Measurements from ENCODE around the gene CCDC92.

CCDC92 gene

DNA sequence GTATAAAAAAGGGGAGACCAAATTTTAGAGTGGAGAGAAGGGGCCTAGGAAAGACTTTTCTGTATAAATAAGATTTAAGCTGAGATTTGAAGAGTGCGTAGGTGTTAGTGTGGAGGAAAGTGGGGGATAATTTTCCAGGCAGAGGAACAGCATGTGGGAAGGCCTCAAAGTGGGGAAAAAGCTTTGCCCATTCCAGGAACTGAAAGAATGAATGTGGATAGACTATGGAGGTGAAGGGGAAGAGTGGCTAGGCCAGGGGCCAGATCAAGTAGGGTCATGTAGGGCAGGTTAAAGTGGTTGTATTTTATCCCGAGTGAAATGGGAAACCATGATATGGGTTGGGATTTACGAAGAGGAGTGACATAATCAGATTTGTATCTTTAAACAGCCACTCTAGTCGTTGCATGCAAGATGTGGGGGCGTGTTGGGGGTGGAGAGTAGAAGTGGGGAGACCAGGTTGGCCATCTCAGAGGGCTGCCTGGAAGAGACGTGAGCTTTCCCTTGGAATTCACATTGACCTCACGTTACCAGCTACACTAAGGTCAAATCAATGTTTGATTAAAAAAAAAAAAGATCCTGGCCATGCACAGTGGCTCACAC, 3.7 kb upstream of the CCDC92 start:
- DNase-seq (ENCODE audit: low read depth in 2 of 2) = no peak

DNA sequence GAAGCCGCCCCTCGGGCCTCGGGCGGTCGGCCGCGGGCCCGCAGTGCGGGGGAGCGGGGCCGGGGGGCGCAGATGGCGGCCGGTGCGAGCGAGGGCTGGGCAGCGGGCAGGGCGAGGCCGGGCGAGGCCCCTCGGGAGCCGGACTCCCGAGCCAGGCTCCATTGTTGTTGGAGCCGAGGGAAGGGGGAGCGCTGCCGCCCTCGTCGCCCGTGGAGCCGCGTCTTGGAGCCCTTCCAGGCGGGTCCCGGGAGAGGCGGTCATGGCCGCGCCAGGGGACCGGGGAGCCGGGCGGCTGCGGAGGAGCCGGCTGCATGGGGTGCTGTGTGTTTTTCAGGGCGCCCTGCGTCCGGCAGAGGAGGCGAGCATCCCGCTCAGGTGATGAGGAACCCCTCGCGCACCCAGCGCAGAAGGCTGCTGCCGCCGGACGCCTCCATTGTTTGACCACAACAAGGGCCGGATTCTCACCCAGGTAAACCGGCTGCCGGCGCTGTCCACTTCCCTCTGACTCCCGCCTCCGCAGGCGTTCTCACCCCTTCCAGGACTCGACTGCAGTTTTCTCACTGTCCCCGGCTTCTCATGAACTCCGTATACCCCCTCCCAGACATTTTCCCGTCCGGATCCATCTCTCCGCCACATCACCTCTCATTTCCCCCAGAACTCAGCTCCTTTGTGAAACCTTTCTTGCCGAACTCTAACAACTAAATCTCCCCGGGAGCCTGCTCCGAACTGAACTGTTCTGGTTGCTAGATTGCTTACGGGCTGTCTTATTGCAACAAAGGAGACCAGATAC, 1.1 kb upstream of the CCDC92 start:
- DNase-seq (ENCODE audit: low read depth in 2 of 2) = no peak

DNA sequence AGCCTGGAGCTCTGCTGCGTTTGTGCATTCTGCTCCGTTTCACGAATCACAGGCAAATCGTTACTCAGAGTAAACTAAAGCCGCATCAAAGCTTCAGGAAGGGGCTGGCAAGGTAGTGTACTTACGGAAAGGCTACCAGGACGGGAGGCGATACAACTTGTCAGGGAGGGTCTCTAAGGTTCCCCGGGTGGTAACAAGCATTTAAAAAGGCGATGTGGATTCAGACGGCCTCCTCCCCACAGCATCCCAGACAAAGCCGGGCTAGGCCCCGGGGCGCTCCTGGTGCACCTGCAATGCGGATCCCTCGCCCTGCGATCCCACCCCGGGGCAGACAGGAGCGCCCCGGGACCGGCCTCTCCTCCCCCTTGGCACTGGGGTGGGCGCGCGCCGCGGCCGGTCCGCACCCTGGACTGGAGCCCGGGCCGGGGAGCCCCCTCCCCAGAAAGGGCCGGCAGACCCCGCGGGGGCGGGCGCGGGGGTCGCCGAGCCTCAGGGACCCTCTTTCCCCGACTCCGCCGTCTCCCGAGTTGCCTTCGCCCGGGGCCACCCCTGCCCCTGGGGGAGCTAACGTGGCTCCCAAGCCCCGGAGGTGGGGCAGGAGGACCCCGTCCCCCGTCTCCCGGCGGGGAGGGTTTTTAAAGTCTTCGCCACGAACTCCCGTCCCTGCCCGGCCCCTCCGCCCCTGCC, 718 bp downstream of the CCDC92 start:
- peak in 1 of 2 donors; percentile 9 for DNase-seq (ENCODE audit: low read depth in 2 of 2)

DNA sequence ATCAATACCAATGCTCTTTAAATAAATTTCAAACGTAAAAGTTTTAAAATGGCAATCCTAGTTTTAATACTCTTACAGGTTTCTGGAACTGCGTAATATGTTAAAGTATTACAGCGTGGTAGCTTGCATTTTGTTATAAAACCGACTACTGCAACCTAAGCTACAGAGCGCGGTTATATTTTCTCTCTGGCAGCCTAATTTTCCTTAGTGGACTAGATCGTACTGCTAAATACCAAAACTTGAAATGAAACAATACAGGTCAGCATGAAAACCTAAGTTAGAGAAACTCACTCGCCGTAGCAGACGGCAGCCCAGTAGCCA, 1.2 kb downstream of the CCDC92 start:
- no peak for DNase-seq (ENCODE audit: low read depth in 2 of 2)

DNA sequence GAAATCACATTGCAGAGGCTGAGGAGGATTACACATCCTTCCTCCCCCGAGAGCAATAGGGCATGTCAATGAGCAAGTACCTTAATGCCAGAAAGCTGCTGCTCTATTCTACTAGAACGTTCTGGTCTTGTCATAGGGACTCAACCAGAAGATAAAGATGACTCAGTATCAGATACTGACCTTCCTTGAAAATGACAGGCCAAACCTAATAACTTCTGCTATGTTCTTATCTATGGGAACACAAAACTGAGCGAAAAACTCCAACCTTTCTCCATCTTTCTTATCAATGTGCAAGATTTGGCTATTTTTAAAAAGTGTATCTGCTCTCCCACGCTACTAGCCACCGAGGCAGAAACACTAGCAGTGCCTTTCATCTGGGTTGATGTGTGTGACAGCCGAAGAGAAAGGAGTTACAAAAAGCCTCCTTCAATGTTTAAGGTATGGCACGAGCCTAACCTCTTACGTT, 5.5 kb downstream of the CCDC92 start:
- no peak for DNase-seq (ENCODE audit: low read depth in 2 of 2)

DNA sequence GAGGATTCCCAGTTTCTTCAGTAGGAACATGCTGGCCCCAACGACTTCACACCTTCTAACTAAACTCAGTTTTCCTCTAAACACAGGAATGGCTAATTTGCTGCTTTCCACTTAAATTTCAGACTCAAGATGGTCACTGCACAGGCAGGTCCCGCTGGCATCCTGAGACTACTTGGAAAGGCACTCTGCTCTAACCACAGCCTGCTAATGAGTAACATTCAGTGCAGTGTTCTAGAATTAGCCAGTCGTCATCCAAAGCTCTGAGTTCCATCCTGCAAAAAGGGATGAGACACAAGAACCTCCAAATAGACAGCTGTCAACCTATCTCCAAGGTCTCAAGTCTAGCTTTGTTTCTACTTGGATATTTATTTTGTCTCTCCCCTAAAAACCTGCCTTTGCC, 6.0 kb downstream of the CCDC92 start:
- no peak for DNase-seq (ENCODE audit: low read depth in 2 of 2)

DNA sequence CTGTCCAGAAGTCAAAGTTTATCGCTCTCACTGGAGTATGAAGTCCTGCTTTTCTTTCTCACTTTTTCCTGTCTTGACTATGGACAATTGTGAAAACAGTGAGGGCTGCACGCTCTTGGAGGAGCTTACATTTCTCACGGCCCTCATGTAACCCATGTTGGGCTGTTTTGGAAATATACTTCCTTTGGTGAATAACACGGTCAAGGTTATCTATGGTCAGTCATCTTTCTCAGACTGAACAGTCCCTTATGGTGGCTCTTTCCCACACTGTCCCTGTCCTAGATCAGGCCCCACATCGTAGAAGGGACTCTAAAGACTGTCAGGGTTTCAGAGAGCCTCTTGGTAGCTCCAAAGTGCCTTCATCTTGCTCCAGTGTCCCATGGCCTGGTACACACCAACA, 7.2 kb downstream of the CCDC92 start:
- no peak for DNase-seq (ENCODE audit: low read depth in 2 of 2)

DNA sequence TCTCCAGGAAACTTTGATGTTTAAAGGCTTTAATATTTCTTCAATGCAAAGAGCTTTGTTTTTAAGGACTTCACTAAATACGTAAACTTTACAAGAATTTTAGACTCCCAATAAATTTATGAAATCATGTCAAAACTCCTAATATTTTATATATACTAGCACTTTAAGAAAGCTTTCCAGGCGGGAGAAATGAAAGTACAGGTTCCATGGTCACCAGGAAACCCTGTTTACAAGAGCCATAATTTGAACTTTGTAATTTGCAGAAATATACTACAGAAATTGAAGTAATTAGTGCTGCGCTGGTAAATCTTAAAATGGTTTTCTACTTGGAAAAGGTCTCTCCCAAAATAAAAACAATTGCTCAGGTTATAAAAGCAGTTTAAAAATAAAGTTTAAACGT, 8.8 kb downstream of the CCDC92 start:
- no peak for DNase-seq (ENCODE audit: low read depth in 2 of 2)

DNA sequence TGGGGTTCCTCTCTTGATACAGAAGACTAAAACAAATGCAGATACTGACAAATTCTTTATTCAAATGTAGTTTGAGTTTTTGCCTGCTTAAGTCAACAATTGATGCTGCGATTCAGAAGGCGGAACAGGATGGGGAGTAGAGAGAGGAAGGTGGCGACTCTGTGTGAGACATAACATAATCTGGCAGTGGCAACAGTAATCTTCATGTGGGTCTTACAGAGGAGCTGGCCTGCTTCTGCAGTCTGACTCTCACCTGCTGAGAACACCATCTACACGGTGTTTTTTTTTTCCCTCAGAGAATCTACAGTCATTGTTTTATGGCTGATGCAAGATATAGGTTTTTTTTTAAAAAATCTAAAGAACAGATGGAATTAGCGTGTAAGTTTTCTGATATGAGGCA, 10.1 kb downstream of the CCDC92 start:
- no peak for DNase-seq (ENCODE audit: low read depth in 2 of 2)

DNA sequence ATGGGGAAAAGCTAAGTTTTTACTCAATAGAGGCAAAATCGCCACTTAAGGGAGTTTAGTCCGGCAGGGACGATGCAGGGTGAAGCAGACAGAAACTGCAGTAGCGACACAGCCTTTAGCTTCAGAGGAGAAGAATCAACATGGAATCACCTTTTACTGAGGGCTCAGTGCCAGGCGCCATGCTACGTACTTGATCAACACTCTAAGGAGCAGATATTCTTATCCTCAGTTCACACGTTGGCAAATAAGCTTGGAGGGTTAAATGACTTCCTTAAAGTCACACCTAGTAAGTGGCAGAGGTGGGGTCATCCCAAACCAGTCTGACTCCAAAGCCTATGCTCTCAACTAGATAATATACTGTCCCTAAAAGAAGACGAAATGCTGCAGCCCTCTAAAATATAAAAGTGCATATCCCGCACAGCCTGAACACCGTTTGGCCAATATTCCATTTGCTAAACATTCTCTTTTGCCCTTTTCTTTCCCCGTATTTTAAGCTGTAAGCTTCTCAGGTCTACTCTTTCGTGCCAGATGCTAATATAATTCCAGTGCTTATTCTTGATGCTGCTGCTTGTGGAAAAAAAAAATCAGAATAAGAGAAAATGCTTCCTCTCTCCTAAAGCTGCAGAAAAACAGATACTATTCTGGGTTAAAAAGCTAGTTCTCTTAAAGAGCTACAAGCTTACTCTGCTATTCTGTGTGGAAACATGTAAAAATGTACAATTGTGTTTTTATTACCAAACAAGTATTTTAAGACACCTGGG, 10.9 kb downstream of the CCDC92 start:
- DNase-seq (ENCODE audit: low read depth in 2 of 2) = no peak

DNA sequence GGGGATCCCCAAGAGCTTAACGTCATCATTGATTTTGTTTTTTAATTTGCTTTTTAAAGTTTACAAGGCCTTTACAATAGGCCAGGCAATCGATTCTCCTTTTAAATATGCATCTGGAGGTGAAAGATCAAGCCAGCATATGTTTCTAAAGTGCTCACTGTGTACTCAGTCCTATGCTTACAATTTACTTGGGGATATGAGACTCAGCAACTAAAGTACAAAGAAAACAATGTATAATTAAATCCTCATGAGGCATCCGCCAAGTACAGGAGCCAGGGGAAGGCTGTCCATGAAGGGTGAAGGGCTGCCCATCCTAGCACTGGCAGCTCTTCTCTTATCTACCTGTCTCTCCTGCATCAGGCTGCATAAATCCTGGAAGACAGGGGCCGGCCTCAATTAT, 11.8 kb downstream of the CCDC92 start:
- no peak for DNase-seq (ENCODE audit: low read depth in 2 of 2)

DNA sequence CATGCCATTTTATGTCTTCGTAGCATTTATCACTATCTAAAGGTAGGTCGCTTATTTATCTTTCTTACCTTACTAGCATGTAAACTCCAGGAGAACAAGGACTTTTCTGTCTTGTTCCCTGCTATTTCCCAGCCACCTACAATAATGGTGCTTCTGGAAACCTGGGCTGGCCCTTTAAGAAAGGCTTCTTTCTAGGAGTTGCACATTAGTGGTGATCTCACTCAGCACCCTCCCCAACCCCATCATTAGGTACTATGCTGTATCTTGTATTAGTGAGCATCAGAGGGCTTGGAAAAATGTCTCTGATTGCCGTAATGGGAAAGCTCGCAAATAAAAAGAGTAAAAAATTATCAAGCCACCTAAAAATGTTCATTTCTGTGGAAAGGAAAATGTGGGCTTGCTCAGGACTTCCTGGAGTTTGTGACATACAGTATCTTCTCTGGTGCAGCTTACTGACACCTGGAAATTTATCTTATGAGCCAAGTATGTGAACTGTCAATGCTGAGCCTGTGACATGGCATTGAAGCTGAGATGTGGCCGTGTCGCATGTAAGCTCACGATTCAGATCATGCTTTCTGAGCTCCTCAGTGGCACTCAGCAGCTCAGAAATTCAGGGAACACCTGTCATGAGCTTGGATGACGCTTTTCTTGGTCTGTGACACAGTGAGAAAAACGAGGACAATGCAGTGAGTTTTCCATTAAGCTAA, 12.4 kb downstream of the CCDC92 start:
- no peak for DNase-seq (ENCODE audit: low read depth in 2 of 2)

DNA sequence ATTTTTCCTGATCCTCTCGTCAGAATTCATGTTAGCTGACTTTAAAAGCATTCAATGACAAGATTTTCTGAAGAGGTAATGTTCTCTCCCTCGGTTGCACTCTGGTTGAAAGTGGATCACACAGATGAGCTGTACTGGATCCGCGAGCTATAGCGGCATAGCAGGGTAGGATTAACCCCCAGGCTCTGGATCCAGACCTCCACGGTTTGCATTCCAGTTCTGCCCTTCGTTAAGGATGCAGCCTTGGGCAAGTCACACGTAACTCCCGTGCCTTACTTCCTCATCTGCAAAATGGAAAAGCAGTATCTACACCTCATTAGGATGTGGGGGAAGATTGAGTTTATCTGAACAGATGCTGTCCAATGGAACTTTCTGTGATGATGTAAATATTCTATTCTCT, 13.8 kb downstream of the CCDC92 start:
- no peak for DNase-seq (ENCODE audit: low read depth in 2 of 2)

DNA sequence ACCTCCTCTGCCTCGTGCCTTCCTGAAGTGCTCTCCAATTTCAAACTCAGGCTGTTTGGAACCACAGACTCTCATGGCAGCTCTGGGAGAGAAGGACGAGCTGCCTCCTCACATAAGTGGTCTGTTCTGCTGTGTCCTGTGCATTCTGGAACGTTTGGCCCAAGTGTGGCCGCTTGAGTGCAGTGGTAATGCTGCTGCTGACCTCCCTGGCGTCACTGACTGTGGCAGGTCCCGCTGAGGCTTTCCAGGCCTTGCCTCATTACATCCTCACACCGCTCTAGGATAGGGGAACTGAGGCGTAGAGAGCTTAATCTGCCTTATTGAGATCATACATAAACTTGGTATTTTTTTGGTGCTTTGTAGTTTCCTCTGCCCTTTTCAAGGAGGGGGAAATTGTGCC, 14.2 kb downstream of the CCDC92 start:
- DNase-seq (ENCODE audit: low read depth in 2 of 2) = no peak

DNA sequence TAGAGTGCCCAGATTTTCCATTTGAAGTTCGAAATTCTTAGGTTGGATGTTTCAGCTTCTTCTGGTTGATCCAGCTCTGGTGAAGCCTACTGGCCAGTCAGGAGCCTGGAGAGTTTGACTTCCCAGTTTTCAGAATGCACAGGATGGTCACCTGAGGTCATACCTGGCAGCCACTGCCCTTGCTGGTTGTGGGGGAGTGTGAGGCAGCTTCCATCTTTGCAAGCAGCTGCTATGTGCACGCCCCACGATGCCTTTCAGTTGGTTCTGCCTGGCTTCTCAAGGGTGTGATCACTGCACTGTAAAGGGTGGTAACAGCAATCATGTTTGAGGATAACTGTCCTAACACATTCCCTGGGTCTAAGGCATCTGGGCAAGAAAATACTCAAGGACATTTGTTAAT, 15.4 kb downstream of the CCDC92 start:
- no peak for DNase-seq (ENCODE audit: low read depth in 2 of 2)

DNA sequence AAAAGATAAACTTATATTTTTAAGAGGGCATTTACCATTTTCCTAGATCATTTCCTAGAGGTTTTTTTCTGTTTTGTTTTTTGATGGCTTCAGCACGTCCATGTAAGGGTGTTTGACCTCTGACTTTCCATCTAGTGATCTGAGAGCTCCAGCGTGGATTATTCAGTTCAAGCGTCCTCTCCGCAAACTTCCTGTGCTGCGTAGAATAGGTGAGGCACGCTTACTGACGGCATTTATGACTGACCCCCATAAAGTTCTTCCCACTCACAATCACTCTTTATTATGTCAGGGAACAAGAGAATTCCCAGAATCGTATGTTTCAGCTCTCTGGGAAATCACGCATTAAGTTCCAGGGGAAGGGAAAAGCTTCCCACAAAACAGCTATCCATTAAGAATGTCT, 16.4 kb downstream of the CCDC92 start:
- DNase-seq (ENCODE audit: low read depth in 2 of 2) = no peak

DNA sequence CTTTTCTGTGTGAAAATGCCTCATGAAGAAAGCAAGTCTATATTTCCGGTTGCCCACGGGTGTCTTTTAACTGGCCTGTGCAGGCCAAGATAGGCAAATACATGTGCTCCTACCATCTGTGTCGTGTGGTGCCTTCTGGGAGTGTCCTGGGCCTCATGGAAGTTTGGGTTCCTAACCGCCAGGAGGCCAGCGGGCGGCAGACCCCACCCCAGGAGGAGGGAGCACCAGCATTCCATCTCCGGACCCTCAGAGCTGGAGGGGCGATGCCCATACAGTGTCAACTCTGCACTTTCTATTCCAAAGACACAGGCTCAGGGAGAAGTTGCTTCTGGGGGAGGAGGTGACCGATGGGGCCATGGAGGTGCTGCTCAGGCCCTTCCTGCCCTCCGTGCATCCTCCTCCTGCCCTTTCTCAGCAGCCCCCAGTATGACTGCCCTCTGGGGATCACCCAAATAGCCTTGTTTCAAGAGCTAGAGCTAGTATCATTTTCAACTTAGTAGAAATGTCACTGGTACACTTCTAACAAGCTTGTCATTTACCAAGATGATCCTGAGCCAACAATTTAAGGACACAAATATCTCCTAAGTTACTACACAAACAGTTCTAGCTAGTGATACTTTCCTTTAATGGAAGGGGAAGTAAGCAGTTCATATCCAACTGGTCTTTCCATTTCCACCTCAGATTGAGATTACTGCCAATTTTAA, 17.8 kb downstream of the CCDC92 start:
- no peak for DNase-seq (ENCODE audit: low read depth in 2 of 2)

DNA sequence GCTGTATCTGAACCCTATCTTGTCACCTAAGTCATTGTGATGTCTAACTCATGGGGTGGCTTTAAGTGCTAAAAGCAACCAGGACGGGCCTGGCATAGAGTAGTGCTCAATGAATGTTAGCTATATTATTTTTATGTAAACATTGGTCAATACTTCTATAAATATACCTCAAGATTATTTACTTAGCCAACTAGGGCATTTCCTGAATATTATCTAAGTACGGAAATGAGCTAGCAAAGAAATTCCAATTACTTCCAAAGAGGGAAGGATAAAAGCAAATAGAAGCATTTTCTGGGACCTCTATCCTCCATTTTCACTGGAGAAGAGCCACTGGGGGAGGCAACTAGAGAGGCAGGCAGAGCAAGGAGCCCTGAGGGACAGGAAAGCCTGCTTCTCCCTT, 20.6 kb downstream of the CCDC92 start:
- DNase-seq (ENCODE audit: low read depth in 2 of 2) = no peak

DNA sequence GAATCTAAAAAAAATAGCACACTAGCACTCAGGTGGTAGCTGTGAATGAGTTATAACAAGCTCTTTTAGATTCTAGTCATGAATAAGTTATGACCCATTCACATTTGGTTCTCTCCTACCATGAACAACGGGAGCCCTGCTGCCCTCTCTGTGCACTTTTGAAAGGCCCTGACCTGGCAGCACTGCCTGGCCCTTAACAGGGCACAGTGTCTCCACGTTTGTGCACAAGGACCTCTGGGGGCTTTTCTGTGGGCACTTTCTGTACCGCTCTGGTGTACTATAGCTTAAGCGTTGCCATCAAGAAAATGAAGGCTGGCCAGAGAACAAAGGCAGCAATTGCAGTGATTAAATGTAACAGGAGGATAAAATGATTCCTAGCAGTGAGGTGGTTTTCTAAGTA, 21.2 kb downstream of the CCDC92 start:
- DNase-seq (ENCODE audit: low read depth in 2 of 2) = no peak

DNA sequence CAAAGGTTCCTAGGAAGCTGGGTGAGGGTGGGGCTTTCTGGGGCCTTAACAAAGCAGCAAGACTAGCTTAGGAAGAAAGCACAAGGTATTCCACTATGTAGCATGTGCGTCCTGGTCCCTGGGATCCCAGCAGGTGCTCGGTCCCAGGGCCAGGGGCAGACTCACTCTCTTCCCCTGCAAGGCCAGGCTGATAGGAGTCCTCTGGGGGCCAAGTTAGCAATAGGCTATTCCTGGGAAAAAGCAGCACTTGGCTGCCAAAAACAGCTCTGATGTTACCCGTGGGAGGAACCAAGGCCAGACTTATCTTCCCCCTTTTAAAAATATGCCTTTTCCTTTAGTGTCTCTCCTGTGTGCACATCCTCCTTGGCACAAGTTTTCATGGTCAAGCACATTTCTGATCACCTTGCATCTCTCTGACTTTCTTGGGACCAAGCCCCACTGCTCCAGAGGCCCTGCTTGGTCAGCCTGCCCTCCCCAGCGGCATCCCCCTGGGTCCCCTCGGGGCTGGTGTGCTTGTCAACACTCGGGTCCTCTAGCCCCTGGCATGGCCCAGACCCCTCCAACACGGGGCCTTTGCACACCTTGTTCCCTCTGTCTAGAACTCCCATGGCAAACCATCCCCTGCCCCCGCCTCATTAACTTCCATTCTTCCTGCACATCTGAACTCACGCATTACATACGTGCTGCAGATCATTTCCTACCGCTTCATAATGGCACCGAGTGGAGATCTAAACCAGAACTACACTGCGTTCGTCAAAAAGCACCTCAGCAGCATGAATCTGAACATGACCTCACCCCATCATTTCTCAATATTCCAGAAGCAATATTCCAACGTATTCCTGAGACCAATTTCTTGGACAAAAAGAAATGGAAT, 21.9 kb downstream of the CCDC92 start:
- DNase-seq (ENCODE audit: low read depth in 2 of 2) = no peak
